Activated naive CD4-positive, alpha-beta T cell treated with Interleukin-2 at 50 U/mL for 16 hours (primary cell): ENCODE measurements around the gene SEC14L5.

ENCODE experiments used
- DNase-seq: peaks from one replicate; pipeline ENCODE4 v3.0.0-alpha.2; 2020

The SEC14L5 gene

GRCh38 chr16:5018793-5019192 lies 60.7 kb downstream of the SEC14L5 start:
- DNase-seq: no peak

GRCh38 chr16:5019775-5020174 lies 61.6 kb downstream of the SEC14L5 start:
- DNase-seq: no peak

- DNase-seq: no peak
These were observed 62.4 kb downstream of the SEC14L5 start for GRCh38 chr16:5020551-5020950.

- DNase-seq: no peak
These were observed 64.4 kb downstream of the SEC14L5 start for GRCh38 chr16:5022521-5022920.

GRCh38 chr16:5024632-5025031 lies 66.5 kb downstream of the SEC14L5 start:
- no peak for DNase-seq

GRCh38 chr16:5025171-5025632 lies 67.1 kb downstream of the SEC14L5 start:
- DNase-seq: no peak

GRCh38 chr16:5026664-5027063 lies 68.5 kb downstream of the SEC14L5 start:
- no peak for DNase-seq

GRCh38 chr16:5027086-5027485 lies 69.0 kb downstream of the SEC14L5 start:
- no peak for DNase-seq

GRCh38 chr16:5027575-5028235 lies 69.6 kb downstream of the SEC14L5 start:
- DNase-seq: no peak

- DNase-seq: no peak
These were observed 70.9 kb downstream of the SEC14L5 start for GRCh38 chr16:5028950-5029475.

GRCh38 chr16:5030251-5030870 lies 72.2 kb downstream of the SEC14L5 start:
- no peak for DNase-seq

- DNase-seq: no peak
These were observed 73.5 kb downstream of the SEC14L5 start for GRCh38 chr16:5031601-5032000.

- DNase-seq: no peak
These were observed 74.6 kb downstream of the SEC14L5 start for GRCh38 chr16:5032748-5033167.

- DNase-seq: peak; percentile 85
These were observed 75.4 kb downstream of the SEC14L5 start, which contains the start of gene NAGPA for GRCh38 chr16:5033256-5034166. TSS of gene NAGPA (minus strand) at chr16:5033935. CDS start at chr16:5033914, 21 bp downstream.

GRCh38 chr16:5034167-5034523 lies 76.0 kb downstream of the SEC14L5 start:
- DNase-seq: no peak

- DNase-seq: no peak
These were observed 77.7 kb downstream of the SEC14L5 start for GRCh38 chr16:5035909-5036227.

GRCh38 chr16:5036228-5037156 lies 78.4 kb downstream of the SEC14L5 start:
- DNase-seq: no peak

GRCh38 chr16:5040451-5040850 lies 82.3 kb downstream of the SEC14L5 start:
- DNase-seq: no peak

- DNase-seq: no peak
These were observed 83.5 kb downstream of the SEC14L5 start for GRCh38 chr16:5041600-5042133.

- no peak for DNase-seq
These were observed 84.5 kb downstream of the SEC14L5 start for GRCh38 chr16:5042574-5043171.

- DNase-seq: no peak
These were observed 85.9 kb downstream of the SEC14L5 start for GRCh38 chr16:5044011-5044540.
